Measurements from ENCODE around the gene IFFO2. TPM values are rescaled to one million over a fixed set of nuclear protein-coding genes. Genes with fewer than 3 reads are reported as not detected.

IFFO2 gene
- polyA plus RNA-seq, 4 donors = 0.22 to 3.6 (median 2.4) TPM

DNA sequence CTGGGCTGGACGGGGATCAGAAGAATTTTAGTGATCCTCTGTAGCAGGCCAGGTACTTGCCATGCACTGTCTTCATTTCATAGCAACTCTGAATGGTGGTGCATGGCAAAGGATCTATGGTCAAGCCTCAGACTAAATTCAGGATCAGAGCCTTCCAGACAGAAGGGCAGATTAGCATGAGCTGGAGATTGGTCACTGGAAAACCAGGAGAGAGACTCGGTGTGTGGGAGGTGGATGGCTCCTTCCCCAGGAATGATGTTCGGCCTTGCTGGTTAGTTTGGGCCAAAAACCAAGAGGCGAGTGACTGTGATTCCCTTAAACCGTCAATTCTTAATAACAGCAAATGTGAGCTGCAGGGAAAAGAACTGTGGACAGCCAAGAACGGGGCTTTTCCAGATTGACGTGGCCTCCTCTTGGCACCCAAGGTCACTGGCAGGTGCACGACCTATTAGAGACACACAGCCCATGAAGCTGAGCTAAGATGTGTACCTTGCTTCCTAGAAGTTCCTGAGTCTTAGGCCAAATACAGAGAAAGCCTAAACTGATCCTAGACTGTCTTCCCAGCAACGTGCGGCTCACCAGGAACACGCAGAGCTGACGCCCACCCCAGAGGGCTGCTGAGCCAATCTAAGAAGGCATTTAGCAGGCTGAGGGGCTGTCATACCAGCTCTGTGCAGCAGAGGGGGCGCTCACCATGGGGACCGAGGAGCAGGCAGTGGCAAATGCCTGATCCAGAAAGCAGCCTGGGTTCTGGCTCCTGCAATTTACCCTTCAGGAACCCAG is 72.6 kb downstream of the IFFO2 start:
- no peak overlapping the region for H3K27ac ChIP-seq (ENCODE audit: low read depth in 1 of 3, low read length in 2 of 3)
- WGBS, 3 donors = 37 to 53% (median 43%) methylated on average over 14 of the region's 14 CpGs
- FAIRE-seq (no peak), DNase-seq (peak; percentile 55 to 61)
- no peaks in the 10 kb centered on the region for H3K36me3 ChIP-seq (ENCODE audit: control insufficient read depth in 3 of 3, insufficient read depth in 2 of 3, low read depth in 1 of 3, low read length in 3 of 3)
- no peaks in the 10 kb centered on the region for H3K4me1 ChIP-seq (ENCODE audit: control insufficient read depth in 3 of 3, insufficient read depth in 2 of 3, low read depth in 1 of 3, low read length in 2 of 3)
- H3K27me3 ChIP-seq (ENCODE audit: control insufficient read depth in 3 of 3, insufficient read depth in 3 of 3, low read length in 3 of 3) = peaks cover 0 to 7% (median 0%) of the 10 kb centered on the region in 3 donors
- no peaks in the 10 kb centered on the region for H3K9me3 ChIP-seq (ENCODE audit: control insufficient read depth in 2 of 2, insufficient read depth in 1 of 2, low read depth in 1 of 2, low read length in 1 of 2)
- no peak overlapping the region for H3K4me3 ChIP-seq (ENCODE audit: low read depth in 1 of 3, low read length in 3 of 3)

DNA sequence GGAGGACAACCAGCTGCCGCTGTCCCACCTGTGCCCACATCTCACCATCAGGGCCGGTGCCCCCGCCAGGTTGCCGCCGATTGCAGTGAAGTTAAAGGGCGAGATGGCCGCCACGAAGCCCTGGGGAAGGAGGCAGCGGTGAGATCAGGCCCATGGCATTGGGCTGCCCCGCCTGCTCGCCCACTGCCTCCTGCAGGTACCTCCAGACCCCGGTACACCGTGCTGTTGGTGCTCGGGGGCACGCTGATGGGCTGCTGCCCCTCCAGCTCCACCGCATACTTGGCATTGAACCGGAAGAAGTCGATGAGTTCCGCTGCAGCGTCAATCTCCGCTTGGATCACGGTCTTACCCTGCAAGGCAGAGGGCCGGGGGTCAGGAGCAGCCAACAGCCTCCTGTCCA is 73.4 kb downstream of the IFFO2 start:
- Histone ChIP-seq H3K4me3 (ENCODE audit: low read depth in 1 of 3, low read length in 3 of 3) (no peak overlapping the region), H3K36me3 (ENCODE audit: control insufficient read depth in 3 of 3, insufficient read depth in 2 of 3, low read depth in 1 of 3, low read length in 3 of 3) (no peaks in the 10 kb centered on the region), H3K27me3 (ENCODE audit: control insufficient read depth in 3 of 3, insufficient read depth in 3 of 3, low read length in 3 of 3) (peaks cover 0 to 7% (median 0%) of the 10 kb centered on the region in 3 donors), H3K4me1 (ENCODE audit: control insufficient read depth in 3 of 3, insufficient read depth in 2 of 3, low read depth in 1 of 3, low read length in 2 of 3) (no peaks in the 10 kb centered on the region), H3K9me3 (ENCODE audit: control insufficient read depth in 2 of 2, insufficient read depth in 1 of 2, low read depth in 1 of 2, low read length in 1 of 2) (no peaks in the 10 kb centered on the region), H3K27ac (ENCODE audit: low read depth in 1 of 3, low read length in 2 of 3) (no peak overlapping the region)
- WGBS, 3 donors = 91 to 96% (median 93%) methylated on average over 22 to 23 of the region's 23 CpGs
- DNase-seq (no peak), FAIRE-seq (no peak)

- H3K4me3 ChIP-seq (ENCODE audit: low read depth in 1 of 3, low read length in 3 of 3) = no peak overlapping the region
- DNase-seq = no peak
- H3K27ac ChIP-seq (ENCODE audit: low read depth in 1 of 3, low read length in 2 of 3) = no peak overlapping the region
- H3K36me3 ChIP-seq (ENCODE audit: control insufficient read depth in 3 of 3, insufficient read depth in 2 of 3, low read depth in 1 of 3, low read length in 3 of 3) = no peaks in the 10 kb centered on the region
- FAIRE-seq = no peak
- no peaks in the 10 kb centered on the region for H3K9me3 ChIP-seq (ENCODE audit: control insufficient read depth in 2 of 2, insufficient read depth in 1 of 2, low read depth in 1 of 2, low read length in 1 of 2)
- WGBS, 3 donors = 64 to 79% (median 76%) methylated on average over 8 of the region's 8 CpGs
- H3K4me1 ChIP-seq (ENCODE audit: control insufficient read depth in 3 of 3, insufficient read depth in 2 of 3, low read depth in 1 of 3, low read length in 2 of 3) = no peaks in the 10 kb centered on the region
- H3K27me3 ChIP-seq (ENCODE audit: control insufficient read depth in 3 of 3, insufficient read depth in 3 of 3, low read length in 3 of 3) = peaks cover 0 to 7% (median 0%) of the 10 kb centered on the region in 3 donors
Observed at GRCh38 chr1:18882486-18882885, 74.0 kb downstream of the IFFO2 start.

- Histone ChIP-seq H3K36me3 (ENCODE audit: control insufficient read depth in 3 of 3, insufficient read depth in 2 of 3, low read depth in 1 of 3, low read length in 3 of 3) (no peaks in the 10 kb centered on the region), H3K4me3 (ENCODE audit: low read depth in 1 of 3, low read length in 3 of 3) (no peak overlapping the region), H3K27me3 (ENCODE audit: control insufficient read depth in 3 of 3, insufficient read depth in 3 of 3, low read length in 3 of 3) (peaks cover 0 to 7% (median 0%) of the 10 kb centered on the region in 3 donors), H3K9me3 (ENCODE audit: control insufficient read depth in 2 of 2, insufficient read depth in 1 of 2, low read depth in 1 of 2, low read length in 1 of 2) (no peaks in the 10 kb centered on the region), H3K4me1 (ENCODE audit: control insufficient read depth in 3 of 3, insufficient read depth in 2 of 3, low read depth in 1 of 3, low read length in 2 of 3) (no peaks in the 10 kb centered on the region), H3K27ac (ENCODE audit: low read depth in 1 of 3, low read length in 2 of 3) (no peak overlapping the region)
- DNase-seq (no peak), FAIRE-seq (no peak)
- WGBS, 3 donors = 79 to 89% (median 88%) methylated on average over 24 of the region's 24 CpGs
Observed at GRCh38 chr1:18881642-18882431, 74.6 kb downstream of the IFFO2 start.

- DNase-seq (no peak), FAIRE-seq (no peak)
- Histone ChIP-seq H3K9me3 (ENCODE audit: control insufficient read depth in 2 of 2, insufficient read depth in 1 of 2, low read depth in 1 of 2, low read length in 1 of 2) (no peaks in the 10 kb centered on the region), H3K4me1 (ENCODE audit: control insufficient read depth in 3 of 3, insufficient read depth in 2 of 3, low read depth in 1 of 3, low read length in 2 of 3) (no peaks in the 10 kb centered on the region), H3K36me3 (ENCODE audit: control insufficient read depth in 3 of 3, insufficient read depth in 2 of 3, low read depth in 1 of 3, low read length in 3 of 3) (no peaks in the 10 kb centered on the region), H3K27ac (ENCODE audit: low read depth in 1 of 3, low read length in 2 of 3) (no peak overlapping the region), H3K27me3 (ENCODE audit: control insufficient read depth in 3 of 3, insufficient read depth in 3 of 3, low read length in 3 of 3) (peaks cover 0 to 7% (median 0%) of the 10 kb centered on the region in 3 donors), H3K4me3 (ENCODE audit: low read depth in 1 of 3, low read length in 3 of 3) (no peak overlapping the region)
- WGBS, 3 donors = 90 to 93% (median 92%) methylated on average over 2 of the region's 2 CpGs
Observed at GRCh38 chr1:18881164-18881563, 75.3 kb downstream of the IFFO2 start.

DNA sequence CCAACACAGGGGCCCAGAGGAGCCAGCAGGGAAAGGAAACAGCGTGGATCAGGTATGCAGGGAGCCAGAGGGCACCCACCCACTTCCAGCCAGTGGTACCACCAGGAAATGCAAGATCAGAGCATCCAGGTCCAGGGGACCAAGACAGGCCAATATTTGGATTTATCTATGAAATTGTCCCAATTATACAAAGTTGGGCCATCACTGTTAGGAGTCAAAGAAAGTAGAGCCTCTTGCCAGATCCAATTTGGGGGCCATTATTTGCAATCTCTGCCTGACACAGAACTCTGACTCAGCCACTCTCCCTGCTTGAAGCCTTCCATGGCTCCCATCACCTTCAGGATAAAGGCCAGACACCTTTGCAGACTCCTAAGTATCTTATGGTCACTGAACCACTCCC is 75.9 kb downstream of the IFFO2 start:
- WGBS, 3 donors = 46 to 84% (median 69%) methylated on average over 1 of the region's 1 CpG
- no peak for FAIRE-seq
- H3K36me3 ChIP-seq (ENCODE audit: control insufficient read depth in 3 of 3, insufficient read depth in 2 of 3, low read depth in 1 of 3, low read length in 3 of 3) = no peaks in the 10 kb centered on the region

DNA sequence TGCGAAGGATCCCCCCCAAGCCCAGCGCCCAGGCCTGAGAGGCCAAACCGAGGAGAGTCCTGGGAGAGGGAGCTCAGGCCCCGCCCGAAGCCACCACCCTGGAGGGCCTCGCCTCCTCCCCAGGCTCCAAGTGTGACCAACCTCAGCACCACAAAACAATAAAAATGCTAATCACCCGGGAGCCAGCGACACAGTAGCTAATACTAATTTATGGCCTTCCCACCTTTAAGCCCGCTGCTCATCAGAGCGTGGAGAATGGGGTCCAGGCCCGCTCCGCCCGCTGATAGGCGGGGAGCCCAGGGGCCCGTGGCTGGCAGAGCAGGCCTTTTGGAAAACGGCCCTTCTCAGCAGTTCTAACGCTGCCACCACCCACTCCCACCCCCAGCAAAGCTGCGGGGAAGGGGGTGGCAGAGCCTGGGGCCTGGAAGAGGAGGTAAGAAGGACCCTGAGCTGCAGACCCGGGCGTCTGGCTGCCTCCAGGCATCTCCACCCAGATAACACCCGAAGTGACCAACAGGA is 76.6 kb downstream of the IFFO2 start:
- Histone ChIP-seq H3K27ac (ENCODE audit: low read depth in 1 of 3, low read length in 2 of 3) (no peak overlapping the region), H3K9me3 (ENCODE audit: control insufficient read depth in 2 of 2, insufficient read depth in 1 of 2, low read depth in 1 of 2, low read length in 1 of 2) (no peaks in the 10 kb centered on the region), H3K36me3 (ENCODE audit: control insufficient read depth in 3 of 3, insufficient read depth in 2 of 3, low read depth in 1 of 3, low read length in 3 of 3) (no peaks in the 10 kb centered on the region), H3K4me1 (ENCODE audit: control insufficient read depth in 3 of 3, insufficient read depth in 2 of 3, low read depth in 1 of 3, low read length in 2 of 3) (no peaks in the 10 kb centered on the region), H3K27me3 (ENCODE audit: control insufficient read depth in 3 of 3, insufficient read depth in 3 of 3, low read length in 3 of 3) (peaks cover 0 to 7% (median 0%) of the 10 kb centered on the region in 3 donors), H3K4me3 (ENCODE audit: low read depth in 1 of 3, low read length in 3 of 3) (no peak overlapping the region)
- 24 to 61% (median 56%) methylated on average over 19 to 21 of the region's 21 CpGs for WGBS, 3 donors
- FAIRE-seq (no peak), DNase-seq (no peak)

More for the DNA sequence above, 75.9 kb downstream of the IFFO2 start:
- no peaks in the 10 kb centered on the region for H3K9me3 ChIP-seq (ENCODE audit: control insufficient read depth in 2 of 2, insufficient read depth in 1 of 2, low read depth in 1 of 2, low read length in 1 of 2)
- no peak overlapping the region for H3K27ac ChIP-seq (ENCODE audit: low read depth in 1 of 3, low read length in 2 of 3)
- H3K27me3 ChIP-seq (ENCODE audit: control insufficient read depth in 3 of 3, insufficient read depth in 3 of 3, low read length in 3 of 3) = peaks cover 0 to 7% (median 0%) of the 10 kb centered on the region in 3 donors
- no peaks in the 10 kb centered on the region for H3K4me1 ChIP-seq (ENCODE audit: control insufficient read depth in 3 of 3, insufficient read depth in 2 of 3, low read depth in 1 of 3, low read length in 2 of 3)
- H3K4me3 ChIP-seq (ENCODE audit: low read depth in 1 of 3, low read length in 3 of 3) = no peak overlapping the region
- no peak for DNase-seq

GRCh38 chr1:18879215-18879790 is 77.2 kb downstream of the IFFO2 start:
- Histone ChIP-seq H3K9me3 (ENCODE audit: control insufficient read depth in 2 of 2, insufficient read depth in 1 of 2, low read depth in 1 of 2, low read length in 1 of 2) (no peaks in the 10 kb centered on the region), H3K27me3 (ENCODE audit: control insufficient read depth in 3 of 3, insufficient read depth in 3 of 3, low read length in 3 of 3) (peaks cover 0 to 3% (median 0%) of the 10 kb centered on the region in 3 donors), H3K36me3 (ENCODE audit: control insufficient read depth in 3 of 3, insufficient read depth in 2 of 3, low read depth in 1 of 3, low read length in 3 of 3) (no peaks in the 10 kb centered on the region), H3K4me3 (ENCODE audit: low read depth in 1 of 3, low read length in 3 of 3) (no peak overlapping the region), H3K27ac (ENCODE audit: low read depth in 1 of 3, low read length in 2 of 3) (no peak overlapping the region), H3K4me1 (ENCODE audit: control insufficient read depth in 3 of 3, insufficient read depth in 2 of 3, low read depth in 1 of 3, low read length in 2 of 3) (no peaks in the 10 kb centered on the region)
- DNase-seq (no peak), FAIRE-seq (no peak)
- 44 to 79% (median 67%) methylated on average over 12 of the region's 12 CpGs for WGBS, 3 donors
